ENCODE results near the gene GNAQ. TPM values are rescaled to one million over a fixed set of nuclear protein-coding genes. Genes with fewer than 3 reads are reported as not detected.

The GNAQ gene
- total and polyA plus RNA-seq, 2 experiments from 2014 or later, result 21.1 to 43.1 TPM

GRCh38 chr9:77956555-77956954 is 75.1 kb downstream of the GNAQ start (continued):
- TF ChIP-seq ETS1 (IDR thresholded peaks at IDR 0.05) (peak; percentile 40; the same call in 1 of the 2 replicates), JUNB (IDR thresholded peaks at IDR 0.05; ENCODE audit: unreplicated experiment) (no peak), CTCF (conservative IDR thresholded peaks at IDR 0.05; ENCODE audit: low read depth in 2 of 2) (no peak), EZH2 (IDR thresholded peaks at IDR 0.05; ENCODE audit: low read depth, unreplicated experiment) (no peak)

GRCh38 chr9:77954666-77955015 is 77.0 kb downstream of the GNAQ start:
- Mint-ChIP-seq H3K4me1 (peaks cover 76% of the 10 kb centered on the region), H3K36me3 (ENCODE audit: low read depth) (no peaks in the 10 kb centered on the region), H3K27me3 (ENCODE audit: insufficient read depth, low read depth, poor library complexity) (peaks cover 5% of the 10 kb centered on the region), H3K9me3 (no peaks in the 10 kb centered on the region), H3K4me3 (no peak overlapping the region), H3K27ac (0 out of 2 replicates have a peak overlapping the region, but pooled peaks have one; percentile 37)
- H2AFZ ChIP-seq, result no peak overlapping the region
- peaks cover 11% of the 10 kb centered on the region; the same call in 1 of the 2 replicates for H4K20me1 ChIP-seq (replicated peaks; ENCODE audit: insufficient read depth)
- H3K9me2 ChIP-seq (ENCODE audit: insufficient read depth), result no peaks in the 10 kb centered on the region
- H3K27me3 ChIP-seq (ENCODE audit: insufficient read depth), result no peaks in the 10 kb centered on the region
- no peak for TF ChIP-seq ZNF114 (CRISPR knock-in tag; IDR thresholded peaks at IDR 0.05)
- ATAC-seq (no peak), DNase-seq (ENCODE audit: low spot score) (no peak)
- H3K27ac ChIP-seq (ENCODE audit: low read depth), result no peak overlapping the region
- H3K4me1 ChIP-seq (ENCODE audit: insufficient read depth), result peaks cover 67% of the 10 kb centered on the region
- H3F3A ChIP-seq (replicated peaks; ENCODE audit: low read depth), result no peaks in the 10 kb centered on the region
- no peak overlapping the region for H3K4me3 ChIP-seq
- peaks cover 85% of the 10 kb centered on the region for H3K79me2 ChIP-seq (replicated peaks; ENCODE audit: insufficient read depth)
- H3K4me2 ChIP-seq, result no peak overlapping the region
- H3K36me3 ChIP-seq (ENCODE audit: insufficient read depth), result no peaks in the 10 kb centered on the region

GRCh38 chr9:77954013-77954665 is 77.5 kb downstream of the GNAQ start:
- no peaks in the 10 kb centered on the region for H3F3A ChIP-seq (replicated peaks; ENCODE audit: low read depth)
- H3K36me3 ChIP-seq (ENCODE audit: insufficient read depth), result no peaks in the 10 kb centered on the region
- H3K27me3 ChIP-seq (ENCODE audit: insufficient read depth), result no peaks in the 10 kb centered on the region
- H3K27ac Mint-ChIP-seq, result 0 out of 2 replicates have a peak overlapping the region, but pooled peaks have one; percentile 10
- no peaks in the 10 kb centered on the region for H3K36me3 Mint-ChIP-seq (ENCODE audit: low read depth)
- H3K9me2 ChIP-seq (ENCODE audit: insufficient read depth), result no peaks in the 10 kb centered on the region
- peaks cover 5% of the 10 kb centered on the region for H3K27me3 Mint-ChIP-seq (ENCODE audit: insufficient read depth, low read depth, poor library complexity)
- H4K20me1 ChIP-seq (replicated peaks; ENCODE audit: insufficient read depth), result peaks cover 11% of the 10 kb centered on the region; the same call in 1 of the 2 replicates
- H3K4me3 ChIP-seq, result no peak overlapping the region
- TF ChIP-seq CREB1 (CRISPR knock-in tag; IDR thresholded peaks at IDR 0.05; ENCODE audit: low read depth) (no peak), ZNF114 (CRISPR knock-in tag; IDR thresholded peaks at IDR 0.05) (no peak), EZH2phosphoT487 (IDR thresholded peaks at IDR 0.05; ENCODE audit: unreplicated experiment) (no peak), CTCF (conservative IDR thresholded peaks at IDR 0.05; ENCODE audit: low read depth in 2 of 2) (no peak), POLR2AphosphoS5 (IDR thresholded peaks at IDR 0.05; ENCODE audit: low read depth) (no peak), STAT1 (IDR thresholded peaks at IDR 0.05; ENCODE audit: unreplicated experiment) (no peak), ZNF331 (CRISPR knock-in tag; IDR thresholded peaks at IDR 0.05; ENCODE audit: low read depth) (no peak)
- no peak overlapping the region for H3K27ac ChIP-seq (ENCODE audit: low read depth)
- no peak for DNase-seq (ENCODE audit: low spot score)
- H2AFZ ChIP-seq, result no peak overlapping the region
- no peak overlapping the region for H3K4me2 ChIP-seq
- no peak for ATAC-seq
- peaks cover 85% of the 10 kb centered on the region for H3K79me2 ChIP-seq (replicated peaks; ENCODE audit: insufficient read depth)
- peaks cover 78% of the 10 kb centered on the region for H3K4me1 Mint-ChIP-seq
- H3K4me3 Mint-ChIP-seq, result no peak overlapping the region
- H3K9me3 Mint-ChIP-seq, result no peaks in the 10 kb centered on the region
- peaks cover 67% of the 10 kb centered on the region for H3K4me1 ChIP-seq (ENCODE audit: insufficient read depth)
